Activated T-cell treated with anti-CD3 and anti-CD28 coated beads for 1 hour (primary cell): ENCODE data around the gene PKD1L1.
"Not testable (repeated sequence)": the region's sequence is repeated elsewhere in the genome, so short reads cannot be mapped to it uniquely, and the experiment has no call there.

Experiments used
- DNase-seq: peaks from one replicate; pipeline ENCODE4 v3.0.0-alpha.2; 2020; ENCODE audit warnings: low read depth

PKD1L1 gene

DNA sequence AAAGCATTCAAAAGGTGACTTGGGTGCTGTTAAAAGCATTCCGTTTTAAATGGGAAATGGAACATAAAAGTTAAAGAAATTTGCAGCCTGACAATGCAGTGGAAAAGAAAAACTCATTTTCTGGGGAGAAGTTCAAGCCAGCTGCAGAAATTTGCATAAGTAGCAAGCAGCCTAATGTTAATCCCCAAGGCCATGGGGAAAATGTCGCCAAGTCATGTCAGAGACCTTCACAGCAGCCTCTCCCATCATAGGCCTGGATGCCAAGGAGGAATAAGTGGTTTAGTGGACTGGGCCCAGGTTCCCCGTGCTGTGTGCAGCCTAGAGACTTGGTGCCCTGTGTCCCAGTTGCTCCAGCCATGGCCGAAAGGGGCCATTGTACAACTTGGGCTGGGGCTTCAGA is 154.2 kb downstream of the PKD1L1 start:
- no peak for DNase-seq

DNA sequence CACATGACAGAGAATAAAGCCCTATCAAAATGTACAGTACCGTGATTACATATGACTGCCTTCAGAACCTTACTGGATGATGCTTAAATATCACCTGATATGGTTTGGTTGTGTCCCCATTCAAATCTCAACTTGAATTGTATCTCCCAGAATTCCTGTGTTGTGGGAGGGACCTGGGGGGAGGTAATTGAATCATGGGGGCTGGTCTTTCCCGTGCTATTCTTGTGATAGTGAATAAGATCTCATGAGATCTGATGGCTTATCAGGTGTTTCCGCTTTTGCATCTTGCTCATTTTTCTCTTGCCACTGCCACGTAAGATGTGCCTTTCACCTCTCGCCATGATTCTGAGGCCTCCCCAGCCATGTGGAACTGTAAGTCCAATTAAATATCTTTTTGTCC is 155.1 kb downstream of the PKD1L1 start:
- DNase-seq: not testable (repeated sequence)

DNA sequence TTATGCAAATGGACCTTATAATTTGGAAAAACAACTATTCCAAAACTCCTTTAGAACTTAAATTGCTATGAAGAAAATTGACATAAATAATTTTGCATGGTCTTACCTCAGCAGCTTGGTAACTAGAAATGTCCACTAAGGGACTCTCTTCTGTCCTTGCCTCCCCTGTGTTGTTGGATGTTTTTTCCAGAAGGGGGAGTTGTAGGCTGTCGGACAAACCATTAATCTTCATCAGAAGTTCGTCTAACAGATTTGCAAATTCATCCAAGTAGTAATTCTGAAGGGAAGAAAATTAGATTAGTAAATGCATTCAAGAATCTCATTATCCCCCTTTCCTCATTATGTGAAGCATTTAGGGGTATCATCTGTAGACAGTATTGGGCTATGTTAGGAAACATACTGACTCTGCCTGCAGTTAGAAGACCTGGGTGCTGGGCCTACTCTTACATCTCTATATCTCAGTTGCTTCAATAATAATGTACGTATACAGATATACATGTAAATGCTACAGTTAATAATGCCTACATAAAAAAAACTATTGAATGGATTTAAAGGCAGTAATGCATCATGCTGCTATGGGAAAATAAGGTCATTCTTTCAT is 155.6 kb downstream of the PKD1L1 start:
- DNase-seq: no peak

DNA sequence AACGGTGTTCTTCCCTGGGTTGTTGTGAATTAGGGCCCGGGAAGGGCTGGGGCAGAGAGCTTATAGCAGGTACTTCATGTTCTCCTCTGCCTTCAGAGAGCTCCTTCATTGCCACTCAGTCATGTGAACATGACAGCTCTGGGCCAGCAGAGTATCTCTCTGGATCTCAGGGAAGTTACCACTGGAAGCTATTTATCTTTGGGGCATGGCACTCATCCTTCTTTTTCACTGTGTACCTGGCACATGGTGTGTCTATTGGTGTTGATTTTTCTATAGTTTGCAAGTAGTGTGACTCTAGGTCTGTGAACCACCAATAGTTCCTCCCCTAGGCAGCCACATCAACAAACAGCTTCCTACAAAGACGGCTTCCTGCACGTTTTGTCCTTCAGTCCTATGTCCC is 156.6 kb downstream of the PKD1L1 start:
- no peak for DNase-seq

DNA sequence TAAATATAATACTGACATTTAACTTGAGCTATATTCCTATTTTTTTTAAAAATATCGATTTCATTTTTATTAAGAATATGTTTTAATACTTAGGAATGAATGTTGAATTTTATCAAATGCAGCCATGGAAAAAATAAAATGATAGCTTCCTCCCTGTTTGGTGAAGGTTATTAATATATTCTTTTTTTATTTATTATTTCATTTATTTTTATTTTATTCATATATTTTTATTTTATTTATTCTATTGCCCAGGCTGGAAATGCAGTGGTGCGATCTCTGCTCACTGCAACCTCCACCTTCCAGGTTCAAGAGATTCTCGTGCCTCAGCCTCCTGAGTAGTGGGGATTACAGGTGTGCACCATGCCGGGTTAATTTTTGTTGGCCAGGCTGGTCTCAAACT is 160.2 kb downstream of the PKD1L1 start:
- DNase-seq: no peak

DNA sequence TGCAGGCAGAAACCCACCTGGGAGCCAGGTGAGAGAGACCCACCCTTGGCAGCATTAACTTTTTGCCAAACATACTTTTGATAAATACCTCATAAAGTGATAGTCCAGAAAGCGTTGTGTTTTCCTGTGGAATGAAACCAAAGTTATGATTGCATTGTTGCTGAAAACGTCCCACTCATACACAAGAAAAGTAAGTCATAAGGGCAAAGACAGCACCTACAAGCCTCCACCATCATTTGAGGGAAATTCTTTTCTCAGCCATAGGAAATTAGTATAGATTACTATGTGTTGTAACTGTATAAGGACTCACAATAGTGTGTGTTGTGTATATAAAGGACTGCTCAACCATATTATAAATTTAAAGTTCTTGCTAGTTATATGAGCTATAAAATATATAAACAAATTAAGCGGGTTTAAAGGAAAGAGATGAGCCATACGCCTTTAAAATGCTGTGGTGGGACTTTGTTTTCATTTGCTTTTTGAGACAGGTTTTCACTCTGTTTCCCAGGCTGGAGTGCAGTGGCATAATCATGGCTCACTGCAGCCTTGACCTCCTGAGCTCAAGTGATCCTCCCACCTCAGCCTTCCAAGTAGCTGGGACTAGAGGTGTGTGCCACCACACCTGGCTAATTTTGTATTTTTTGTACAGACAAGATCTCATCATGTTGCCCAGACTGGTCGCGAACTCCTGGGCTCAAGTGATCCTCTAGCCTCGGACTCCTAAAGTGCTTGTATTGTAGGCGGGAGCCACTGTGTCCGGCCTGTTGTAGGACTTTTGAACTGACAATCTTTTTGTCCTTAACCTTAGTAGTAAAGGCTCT is 160.8 kb downstream of the PKD1L1 start:
- no peak for DNase-seq

DNA sequence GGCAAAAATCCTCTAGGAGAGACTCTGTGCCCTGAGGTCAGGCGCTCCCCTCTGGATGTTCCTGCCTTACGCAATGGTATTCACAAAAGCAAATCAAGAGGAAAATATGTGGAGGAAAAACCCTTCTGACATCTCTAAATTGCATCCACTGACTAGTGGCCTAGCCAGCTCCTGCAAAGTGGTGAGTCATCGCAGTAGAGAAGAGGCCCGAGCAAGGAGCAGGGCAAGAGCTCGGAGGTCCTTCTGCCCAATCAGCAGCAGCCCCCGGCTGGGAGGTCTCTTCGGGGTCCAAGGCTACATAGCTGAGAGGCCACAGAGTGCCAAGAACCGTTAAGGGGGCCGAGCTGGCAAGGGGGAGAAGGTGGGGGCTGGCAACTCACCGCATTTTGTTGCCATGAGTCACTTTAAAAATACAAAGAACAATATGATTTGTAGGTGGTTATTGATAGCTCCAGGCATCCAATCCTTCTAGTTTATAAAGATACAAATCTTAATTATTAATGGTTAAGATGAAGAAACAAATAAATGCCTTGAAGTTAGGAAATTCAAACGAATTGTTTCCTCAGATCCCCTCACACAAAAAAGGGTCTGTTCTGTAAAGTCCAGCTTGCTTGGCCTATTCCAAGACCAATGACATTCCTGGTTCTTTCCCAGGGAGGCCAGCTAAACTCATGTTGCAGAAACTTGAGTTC is 161.6 kb downstream of the PKD1L1 start:
- DNase-seq: no peak

DNA sequence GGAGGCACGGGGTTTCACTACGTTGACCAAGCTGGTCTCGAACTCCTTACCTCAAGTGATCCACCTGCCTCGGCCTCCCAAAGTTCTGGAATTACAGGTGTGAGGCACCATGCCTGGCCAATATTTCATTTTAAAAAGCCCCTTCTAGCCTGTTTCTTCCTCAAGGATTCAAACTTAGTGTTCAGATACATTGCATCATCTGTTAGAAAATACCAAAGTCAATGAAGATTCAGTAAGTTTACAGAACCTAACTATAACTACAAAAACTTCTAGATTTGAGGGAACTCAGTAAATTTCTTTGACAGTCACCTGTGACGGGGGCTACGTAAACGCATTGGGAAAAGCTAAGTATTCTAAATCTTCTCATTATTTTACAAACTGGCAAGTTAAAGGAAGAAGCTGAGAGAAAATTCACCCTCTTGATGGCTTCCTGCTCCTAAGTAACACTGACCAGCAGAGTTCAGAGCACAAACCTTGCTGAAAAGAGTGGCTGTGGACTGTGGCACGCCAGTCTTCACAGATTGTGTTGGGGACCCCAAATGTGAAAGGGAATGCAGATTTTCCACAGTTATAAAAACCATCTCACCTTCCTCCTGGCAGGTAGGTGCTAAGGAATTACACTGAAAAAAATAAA is 162.2 kb downstream of the PKD1L1 start:
- DNase-seq: no peak

DNA sequence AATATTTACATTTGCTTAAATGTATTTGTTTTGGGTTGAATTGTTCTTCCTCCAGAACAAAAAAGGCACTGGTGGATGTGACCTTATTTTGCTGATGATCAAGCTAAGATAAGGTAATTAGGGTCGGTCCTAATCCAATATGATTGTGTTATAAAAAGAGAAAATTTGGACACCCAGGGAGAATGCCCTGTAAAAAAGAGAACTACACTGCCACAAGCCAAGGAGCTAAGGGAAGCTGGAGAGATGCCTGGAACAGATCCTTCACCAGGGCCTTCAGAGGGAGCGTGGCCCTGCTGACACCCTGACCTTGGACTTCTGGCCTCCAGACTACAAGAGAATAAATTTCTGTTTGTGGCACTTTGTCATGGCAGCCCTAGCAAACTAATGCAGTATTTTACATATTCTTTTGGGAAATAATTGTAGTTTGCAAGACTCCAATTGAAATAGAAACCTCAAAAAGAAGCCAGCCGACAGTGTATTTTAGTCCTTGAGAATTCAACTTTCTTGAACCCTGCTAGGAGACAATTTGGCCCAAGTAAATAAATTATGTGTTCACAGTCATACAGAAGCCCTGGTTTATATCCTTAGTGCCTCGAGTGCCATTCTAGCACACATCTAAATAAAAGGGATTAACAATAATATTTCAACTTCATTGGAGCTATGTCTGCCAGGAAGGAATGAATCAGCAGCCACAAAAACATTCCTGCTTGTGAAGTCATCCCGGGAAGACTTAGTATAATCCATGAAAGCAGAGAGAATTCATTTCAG is 164.6 kb downstream of the PKD1L1 start:
- no peak for DNase-seq

DNA sequence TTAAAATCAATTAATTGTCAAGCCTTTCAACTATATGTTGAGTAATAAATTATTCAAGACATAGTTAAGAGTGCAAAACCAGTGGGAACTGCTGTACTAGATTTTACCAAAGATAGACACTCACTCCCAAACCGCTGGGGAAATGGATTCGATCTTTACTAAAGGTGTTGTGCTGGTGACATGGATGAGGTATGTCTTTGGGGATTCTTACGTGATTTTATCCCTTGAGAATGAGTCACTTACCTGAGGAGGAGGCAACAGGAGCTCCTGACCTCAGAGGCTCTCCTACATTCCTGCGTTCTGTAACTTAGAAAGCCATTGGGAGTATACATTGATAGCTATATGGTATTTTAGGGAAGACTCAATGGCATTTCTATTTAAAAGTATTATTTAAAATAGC is 165.5 kb downstream of the PKD1L1 start:
- no peak for DNase-seq

DNA sequence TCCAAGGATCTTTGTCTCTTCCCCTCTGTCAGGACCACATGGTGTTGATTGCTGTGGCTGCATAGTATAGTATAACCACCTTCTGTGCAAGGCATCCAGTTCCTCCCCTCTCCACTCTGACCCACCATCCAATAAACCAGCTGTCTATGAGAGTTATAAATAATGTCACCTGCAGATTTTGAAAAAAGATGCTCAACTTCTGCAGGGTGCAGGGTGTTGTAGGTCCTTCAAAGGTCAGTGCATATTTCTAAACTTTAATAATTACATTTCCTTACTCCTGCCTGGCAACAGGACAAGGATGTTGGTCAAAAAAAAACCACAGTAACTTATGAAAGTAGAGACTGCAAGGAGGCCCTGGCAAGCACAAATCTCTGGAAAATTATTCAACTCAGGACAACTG is 166.2 kb downstream of the PKD1L1 start:
- DNase-seq: no peak

DNA sequence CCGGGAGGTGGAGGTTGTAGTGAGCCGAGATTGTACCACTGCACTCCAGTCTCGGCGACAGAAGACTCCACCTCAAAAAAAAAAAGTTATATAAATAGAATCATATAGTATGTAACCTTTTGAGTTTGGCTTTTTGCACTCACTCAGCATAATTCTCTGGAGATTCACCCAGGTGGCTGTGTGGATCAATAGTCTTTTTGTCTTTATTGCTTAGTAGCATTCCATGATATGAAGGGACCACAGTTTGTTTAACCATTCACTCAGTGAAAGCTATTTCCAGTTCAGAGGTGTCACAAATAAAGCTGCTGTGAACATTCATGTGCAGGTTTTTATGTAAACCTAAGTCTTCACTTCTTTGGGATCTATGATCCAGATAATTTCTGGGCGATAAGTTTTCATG is 167.7 kb downstream of the PKD1L1 start:
- DNase-seq: no peak

DNA sequence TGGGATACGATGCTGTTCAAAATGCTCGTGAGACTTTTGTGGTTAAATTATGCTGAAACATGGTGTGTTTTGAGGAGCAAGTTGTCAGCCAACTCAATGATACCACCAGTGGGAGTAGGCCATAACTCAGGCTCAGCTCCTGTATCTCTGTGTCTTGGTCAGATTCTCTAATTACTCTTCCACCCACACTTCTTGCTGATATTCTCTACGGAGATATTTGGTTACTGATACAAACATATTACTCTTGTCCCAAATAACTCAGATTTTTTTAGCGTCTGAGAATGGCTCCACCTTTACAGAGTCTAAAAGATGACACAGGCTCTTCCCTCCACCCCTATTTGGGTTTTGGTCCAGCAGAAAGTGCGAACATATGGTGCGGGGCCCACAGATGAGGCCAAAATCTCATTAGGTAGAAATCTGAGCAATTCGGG is 168.9 kb downstream of the PKD1L1 start:
- no peak for DNase-seq

DNA sequence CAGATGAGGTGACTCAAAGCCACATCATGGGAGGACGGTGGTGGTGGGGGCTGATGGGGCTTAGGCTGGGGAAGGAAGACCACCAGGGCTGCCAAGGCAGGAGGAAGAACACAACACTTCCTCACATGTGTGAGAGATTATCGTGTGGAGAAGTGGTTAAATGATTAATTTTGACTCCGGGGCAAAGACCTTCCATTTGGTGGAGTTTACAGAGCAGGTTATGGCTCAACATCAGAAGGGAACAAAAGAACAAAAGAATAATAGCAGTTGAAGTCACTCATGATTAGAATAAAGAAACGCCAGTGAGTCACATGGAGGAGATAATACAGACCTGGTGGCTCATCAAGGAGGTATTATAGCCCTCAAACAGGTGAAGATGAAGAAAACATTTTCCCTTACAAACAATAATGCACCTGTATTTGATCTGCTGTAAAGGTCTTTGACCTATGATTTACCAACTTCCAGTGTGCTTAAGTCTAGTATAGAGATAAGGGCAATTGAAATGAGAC is 170.1 kb downstream of the PKD1L1 start:
- DNase-seq: no peak

DNA sequence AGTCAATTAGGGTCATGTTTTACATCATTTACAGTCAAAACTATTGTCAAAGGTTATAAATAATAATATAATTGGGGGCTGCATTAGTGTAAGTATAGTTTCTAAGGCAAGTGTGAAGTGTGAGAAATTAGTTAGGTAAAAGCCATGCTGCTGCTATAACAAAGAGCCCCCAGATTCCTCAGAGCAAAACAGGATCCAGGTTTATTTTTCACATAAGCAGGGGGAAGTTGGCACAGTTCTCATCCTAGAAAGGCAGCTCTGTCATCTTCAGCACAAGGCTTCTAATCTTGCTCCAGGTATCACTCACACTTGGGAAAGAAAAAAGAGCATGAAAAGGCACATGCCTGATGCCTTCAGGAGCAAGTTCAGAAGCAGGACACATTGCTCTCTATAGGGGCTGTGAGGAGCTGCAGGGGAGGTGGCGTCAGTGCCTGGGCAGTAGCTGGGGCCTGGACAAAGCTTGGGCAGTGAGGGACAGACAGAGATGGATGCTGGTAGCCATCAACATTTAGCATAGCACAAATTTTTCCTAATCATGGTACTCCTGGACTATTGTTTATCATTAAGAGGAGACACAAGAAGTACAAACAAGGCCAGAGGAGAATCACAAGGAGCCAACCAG is 170.6 kb downstream of the PKD1L1 start:
- no peak for DNase-seq

DNA sequence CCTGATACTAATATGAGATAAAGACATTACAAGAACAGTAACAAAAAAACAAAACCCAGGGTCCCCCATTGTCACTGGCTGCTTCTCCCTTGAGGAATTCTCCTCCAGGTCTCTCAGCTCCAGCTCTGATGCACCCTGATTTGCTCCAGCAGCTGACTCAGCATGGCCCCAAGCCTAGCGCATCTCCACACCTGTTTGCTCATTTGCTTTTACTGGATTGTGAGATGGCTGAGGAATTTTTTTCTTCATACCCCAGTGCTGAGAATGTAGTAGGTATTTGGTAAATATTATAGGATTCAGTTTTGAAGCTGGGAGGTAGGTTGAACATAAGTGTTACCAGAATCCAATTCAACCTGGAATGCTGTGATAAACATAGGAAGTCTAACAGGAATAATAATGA is 171.9 kb downstream of the PKD1L1 start:
- DNase-seq: no peak

DNA sequence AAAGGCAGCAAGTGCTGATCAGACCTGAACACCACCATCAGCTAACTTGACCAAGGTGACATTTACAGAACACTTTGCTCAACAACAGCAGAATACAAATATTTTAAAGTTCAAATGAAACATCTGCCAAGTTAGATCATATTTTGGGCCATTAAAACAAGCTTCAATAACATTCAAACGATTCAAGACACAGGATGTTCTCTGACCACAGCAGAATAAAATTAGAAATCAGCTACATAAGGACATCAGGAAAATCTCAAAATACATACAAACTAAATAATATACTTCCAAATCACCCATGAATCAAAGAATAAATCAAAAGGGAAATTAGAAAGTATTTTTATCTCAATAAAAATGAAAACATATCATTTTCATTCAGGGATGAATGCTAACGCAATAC is 173.0 kb downstream of the PKD1L1 start:
- no peak for DNase-seq

DNA sequence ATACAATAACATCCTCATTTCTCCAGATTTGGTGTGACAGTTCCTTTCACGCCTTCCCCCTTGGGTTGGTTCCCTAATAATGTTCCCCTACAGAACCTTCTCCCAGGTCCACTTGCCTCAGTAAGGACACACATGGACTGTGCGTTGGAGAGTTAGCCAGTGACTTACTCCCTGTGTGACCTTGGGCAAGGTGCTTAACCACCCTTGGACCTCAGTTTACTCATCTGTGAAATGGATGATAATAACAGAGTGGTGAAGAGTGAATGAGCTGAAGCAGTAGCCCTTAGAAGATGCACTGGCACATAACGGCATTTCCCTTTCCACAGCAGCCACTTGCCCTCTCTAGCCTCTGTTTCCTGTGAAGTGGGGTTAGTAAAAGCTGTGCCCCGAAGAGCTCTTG is 175.8 kb downstream of the PKD1L1 start:
- no peak for DNase-seq

DNA sequence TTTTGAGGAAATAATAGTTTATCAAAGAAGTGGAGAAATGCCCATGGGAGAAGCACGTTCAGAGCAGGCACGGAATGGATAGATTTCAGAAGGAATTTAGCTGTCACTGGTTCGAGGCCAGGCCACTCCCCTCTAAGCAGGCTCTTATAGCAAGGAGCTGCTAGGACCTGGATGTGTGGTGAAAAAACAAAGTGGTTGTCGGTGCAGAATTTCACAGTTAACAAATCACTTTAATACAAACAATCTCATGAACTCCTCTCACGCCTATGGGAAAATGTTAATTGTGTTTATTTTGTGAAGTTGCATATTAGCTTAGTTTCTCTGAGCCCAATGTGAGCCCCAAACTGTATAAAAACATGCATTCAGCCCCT is 176.3 kb downstream of the PKD1L1 start:
- DNase-seq: no peak

DNA sequence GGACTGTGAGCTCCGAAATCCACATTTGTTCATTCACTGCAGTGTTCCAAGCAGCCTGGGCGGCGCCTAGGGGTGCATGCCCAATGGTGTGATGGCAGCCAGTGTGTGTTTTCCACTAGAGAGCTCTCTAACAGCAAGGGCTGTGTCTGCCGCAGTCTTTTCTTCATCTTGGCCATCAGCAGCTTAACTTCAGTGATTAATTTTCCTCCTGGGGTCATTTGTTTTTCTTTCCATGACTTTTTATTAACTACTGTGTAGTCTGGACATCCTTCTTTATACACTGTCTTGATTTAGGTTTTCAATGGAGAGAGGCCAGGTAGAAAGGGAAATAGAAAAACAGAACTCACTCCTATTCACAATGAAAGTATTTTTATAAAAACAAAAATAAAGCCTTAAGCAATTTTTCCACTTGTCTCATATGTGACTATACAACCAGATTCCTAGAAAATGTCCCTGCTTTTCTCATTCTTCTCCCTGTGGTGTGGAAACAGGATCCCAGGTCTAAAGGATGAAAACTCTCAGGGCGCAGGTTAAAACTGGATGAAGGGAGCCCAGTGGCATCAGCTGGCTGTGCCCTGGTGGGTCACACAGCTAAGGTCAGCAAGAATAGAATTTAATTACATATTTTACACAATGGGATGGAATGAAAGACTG is 176.8 kb downstream of the PKD1L1 start:
- DNase-seq: no peak

DNA sequence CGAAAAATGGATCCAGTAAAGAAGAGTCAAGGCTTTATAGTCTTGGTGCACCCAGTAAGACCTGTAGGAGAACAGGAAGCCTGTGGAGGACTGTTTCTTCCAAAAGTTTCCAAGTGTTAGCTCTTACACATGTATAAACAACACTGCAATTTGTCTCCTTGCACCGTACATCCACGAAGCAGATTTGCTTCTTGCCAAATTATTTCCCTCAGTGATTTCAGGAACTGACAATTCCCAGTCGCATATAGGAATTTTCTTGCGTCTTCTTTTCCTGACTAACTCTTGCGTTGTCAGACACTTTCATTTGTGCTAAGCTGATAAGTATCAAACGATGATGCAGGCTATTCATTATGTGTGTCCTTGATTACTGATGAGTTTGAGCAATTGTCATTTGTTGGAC is 182.1 kb downstream of the PKD1L1 start:
- no peak for DNase-seq
